HG03520 (cell line): ENCODE data around the gene ZNF804A.

Source experiments
- ATAC-seq: cut with Tn5 transposase; IDR thresholded peaks from one replicate; pipeline ENCODE4 v1.9.1; 2021; ENCODE audit warnings: mild to moderate bottlenecking, moderate library complexity; ENCODE audit not compliant: unreplicated experiment

The ZNF804A gene

DNA sequence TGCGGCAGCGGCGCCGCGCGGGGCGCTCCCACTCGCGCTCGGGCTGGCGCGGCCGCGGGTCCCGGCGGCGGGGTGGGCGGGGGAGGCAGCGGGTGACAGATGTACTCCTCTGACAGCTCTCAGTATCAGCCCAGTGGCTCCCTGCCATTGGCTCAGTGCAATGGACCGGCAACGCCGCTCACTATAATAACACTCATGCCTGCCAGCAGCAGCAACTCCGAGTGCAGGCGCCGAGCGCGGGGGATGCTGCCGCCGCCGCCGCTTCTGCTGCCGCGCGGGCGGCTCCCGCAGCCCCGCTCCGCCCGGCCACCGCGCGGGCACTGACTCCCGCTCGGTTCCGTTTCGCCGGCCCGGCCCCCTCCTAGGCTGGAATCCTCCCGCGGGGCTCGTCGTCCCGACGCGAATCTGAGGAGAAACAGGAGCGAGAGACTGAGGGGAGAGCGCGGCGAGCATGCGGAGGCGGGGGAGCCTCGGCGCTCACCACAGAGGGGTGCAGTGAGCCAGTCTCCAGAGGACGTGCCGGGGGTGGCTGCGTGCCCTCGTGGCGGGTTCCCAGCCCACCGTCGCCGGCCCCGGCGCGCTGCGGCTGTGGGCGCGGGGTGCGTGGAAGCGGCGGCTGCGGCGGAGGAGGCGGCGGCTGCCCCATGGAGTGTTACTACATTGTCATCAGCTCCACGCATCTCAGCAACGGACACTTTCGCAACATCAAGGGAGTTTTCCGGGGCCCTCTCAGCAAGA, at the start of gene ZNF804A:
TSS of gene ZNF804A (plus strand) at position 214 of the 738 bp plus-strand sequence. CDS start at position 645, 431 bp downstream.
- ATAC-seq = peak; percentile 87

DNA sequence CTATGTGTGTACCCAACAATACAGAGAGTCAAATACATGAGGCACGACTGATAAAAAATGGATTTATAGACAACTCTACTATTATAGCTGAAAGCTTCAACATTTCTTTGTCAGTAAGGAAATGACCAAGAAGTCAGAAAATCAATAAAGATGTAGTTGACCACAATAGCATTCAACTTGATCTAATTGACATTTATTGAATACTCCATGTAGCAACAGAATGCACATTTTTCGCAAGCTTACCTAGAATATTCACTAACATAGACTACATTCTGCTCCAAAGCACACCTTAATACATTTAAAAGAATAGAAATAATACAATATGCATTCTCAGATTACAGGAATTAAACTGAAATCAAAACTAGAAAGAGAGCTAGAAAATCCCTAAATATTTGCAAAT, 49.2 kb upstream of the ZNF804A start:
- ATAC-seq = no peak

- no peak for ATAC-seq
These were observed 46.7 kb upstream of the ZNF804A start for GRCh38 chr2:184551626-184552025.

DNA sequence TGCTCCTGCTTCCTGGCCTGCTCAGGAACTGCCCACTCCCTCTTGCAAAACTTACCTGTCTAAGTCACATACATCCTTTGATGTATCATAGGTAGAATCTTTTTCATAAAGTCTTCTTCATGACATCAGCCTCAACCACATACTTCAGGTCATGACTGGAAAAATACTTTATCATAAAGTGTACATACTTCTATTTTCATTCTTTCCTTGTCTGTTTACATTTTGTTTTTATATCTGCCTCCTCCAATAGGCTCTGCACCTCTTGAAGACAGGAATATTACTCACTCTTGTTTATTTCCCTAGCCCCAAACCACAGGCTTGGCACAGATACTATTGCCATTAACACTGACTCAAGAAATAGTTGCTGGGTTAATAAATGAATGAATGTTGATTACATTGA, 43.6 kb upstream of the ZNF804A start:
- no peak for ATAC-seq

DNA sequence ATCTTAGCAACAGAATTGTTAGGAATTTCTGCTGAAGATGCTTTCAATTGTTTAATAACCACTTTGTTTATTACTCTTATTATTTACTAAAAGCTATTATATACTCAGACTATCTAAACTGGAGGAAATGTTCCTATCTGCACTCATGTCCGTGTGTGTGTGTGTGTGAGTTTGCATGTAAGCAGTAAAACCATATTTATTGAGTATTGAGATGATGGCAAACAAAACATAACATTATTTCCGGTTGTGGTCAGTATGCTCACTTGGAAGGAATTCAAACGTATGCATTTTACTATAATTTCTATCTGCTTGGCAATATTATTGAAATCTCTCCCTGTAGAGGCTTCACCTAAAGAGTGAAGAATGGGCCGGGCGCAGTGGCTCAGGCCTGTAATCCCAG, 43.0 kb upstream of the ZNF804A start:
- ATAC-seq = no peak

GRCh38 chr2:184556639-184557038, 41.7 kb upstream of the ZNF804A start:
- no peak for ATAC-seq

DNA sequence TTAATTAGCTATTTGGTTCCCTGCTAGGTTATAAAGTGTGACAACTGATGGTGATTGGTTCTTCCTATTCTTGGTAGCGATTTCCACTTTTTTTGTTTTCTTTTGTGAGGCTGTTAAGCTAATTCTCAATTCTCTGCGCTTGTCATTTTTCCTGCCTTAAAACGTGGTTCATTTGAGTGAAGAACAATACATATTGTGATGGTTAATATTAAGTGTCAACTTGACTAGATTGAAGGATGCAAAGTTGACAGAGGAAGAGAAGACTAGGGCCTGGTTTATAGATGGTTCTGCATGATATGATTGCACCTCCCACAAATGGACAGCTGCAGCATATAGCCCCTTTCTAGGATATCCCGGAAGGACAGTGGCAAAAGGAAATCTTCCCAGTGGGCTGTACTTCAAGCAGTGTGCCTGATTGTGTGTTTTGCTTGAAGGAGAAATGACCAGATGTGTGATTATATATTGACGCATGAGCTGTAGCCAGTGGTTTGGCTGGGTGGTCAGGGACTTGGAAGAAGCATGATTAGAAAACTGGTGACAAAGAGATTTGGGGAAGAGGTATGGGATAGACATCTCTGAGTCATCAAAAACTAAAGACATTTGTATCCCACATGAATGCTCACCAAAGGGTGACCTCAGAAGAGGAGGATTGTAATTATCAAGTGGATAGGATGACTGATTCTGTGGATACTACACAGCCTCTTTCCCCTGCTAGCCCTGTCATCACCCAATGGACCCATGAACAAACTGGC, 39.4 kb upstream of the ZNF804A start:
- no peak for ATAC-seq

GRCh38 chr2:184560603-184561002, 37.7 kb upstream of the ZNF804A start:
- no peak for ATAC-seq

DNA sequence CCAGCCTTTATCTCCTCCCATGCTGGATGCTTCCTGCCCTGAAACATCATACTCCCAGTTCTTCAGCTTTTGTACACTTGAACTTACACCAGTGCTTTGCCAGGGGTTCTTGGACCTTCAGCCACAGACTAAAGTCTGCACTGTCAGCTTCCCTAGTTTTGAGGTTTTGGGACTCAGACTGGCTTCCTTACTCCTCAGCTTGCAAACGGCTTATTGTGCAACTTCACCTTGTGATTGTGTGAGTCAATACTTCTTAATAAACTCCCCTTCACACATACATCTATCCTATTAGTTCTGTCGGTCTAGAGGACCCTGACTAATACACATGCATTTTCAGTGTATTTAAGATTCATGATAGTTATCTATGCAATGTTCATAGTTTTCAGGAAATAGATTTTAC, 35.8 kb upstream of the ZNF804A start:
- ATAC-seq = no peak

- no peak for ATAC-seq
These were observed 34.2 kb upstream of the ZNF804A start for GRCh38 chr2:184564092-184564491.

DNA sequence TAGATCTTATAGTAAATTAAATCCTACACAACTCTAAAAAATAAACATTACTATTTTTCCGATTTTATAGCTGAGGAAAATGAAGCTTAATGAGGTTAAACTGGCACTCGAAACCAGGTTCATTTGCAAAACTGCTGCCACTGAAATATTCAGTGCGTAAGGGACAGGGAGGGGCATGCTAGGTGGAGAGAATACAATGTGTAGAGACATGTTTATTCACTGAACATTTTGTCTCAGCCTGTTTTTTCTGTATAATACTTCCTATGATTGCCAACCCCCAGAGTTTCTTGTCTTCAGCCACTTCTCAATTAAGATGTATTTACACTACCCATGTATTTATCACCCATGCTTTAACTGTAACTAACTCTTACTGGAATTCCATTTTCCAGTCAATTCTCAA, 31.6 kb upstream of the ZNF804A start:
- no peak for ATAC-seq

DNA sequence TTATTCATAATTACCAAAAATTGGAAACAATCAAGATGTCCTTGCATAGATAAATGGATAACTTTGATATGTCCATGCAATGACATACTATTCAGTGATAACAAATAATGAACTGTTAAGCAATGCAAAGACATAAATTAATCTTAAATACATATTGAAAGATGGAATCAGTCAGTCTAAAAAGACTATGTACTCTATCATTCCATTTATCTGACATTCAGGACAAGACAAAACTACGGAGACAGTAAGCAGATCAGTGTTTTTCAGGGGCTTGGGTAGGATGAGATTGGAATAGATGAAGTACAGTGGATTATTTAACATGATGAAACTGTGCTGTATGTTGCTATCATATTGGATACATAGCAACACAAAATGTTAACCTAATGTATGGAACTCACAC, 21.3 kb upstream of the ZNF804A start:
- ATAC-seq = no peak

- ATAC-seq = no peak
These were observed 20.6 kb upstream of the ZNF804A start for GRCh38 chr2:184577743-184578142.

DNA sequence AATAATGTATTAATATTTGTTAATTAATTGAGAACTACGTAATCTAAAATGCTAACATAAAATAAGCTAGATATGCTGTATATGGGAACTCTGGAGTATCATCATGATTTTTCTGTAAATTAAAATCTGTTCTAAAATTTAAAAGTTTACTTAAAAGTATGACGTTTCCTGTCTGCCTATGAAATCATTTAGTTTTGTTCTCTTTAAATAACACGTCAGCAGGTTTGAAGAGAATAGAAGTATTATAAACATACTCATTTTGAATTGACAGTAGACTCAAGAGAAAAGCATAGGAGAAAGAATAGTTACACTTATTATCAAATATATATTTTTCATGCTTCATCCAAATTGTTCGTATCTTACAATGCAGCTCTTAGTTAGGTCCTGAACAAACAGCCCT, 19.1 kb upstream of the ZNF804A start:
- ATAC-seq = no peak

DNA sequence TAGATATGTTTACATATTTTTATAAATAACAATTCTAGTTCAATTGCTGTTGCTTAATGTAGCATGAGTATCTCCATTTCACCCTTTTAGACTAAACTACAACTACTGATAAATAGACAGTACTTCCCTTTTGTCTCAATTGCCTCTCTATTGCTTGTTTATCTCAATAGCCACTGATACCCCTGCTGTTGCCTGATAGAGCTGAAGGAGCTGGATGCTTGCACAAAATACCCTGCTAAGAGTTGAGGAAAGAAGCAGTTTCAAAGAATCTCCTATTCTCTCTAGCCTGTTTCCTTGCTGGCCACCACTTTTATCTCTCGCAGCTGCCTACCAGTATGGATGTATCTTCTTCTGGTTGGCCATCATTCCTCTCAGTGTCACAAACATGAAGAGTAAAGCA, 16.9 kb upstream of the ZNF804A start:
- no peak for ATAC-seq

DNA sequence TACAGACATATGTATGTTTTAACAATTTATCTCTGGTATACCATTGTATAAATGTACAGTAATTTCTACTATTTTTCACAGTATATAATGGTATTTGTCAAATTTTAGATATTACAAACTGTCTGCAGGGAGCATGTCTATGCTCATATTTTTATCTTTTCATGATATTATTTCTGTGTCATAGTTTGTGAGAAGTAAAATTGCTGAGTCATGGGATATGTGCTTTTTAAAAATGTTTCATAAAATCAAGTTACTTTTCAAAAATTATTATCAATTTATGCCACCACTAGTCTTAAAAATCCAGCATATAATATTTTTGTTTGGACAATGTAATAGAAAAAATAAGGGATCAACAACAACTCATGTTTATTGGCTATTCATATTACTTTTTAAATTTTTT, 9.1 kb upstream of the ZNF804A start:
- no peak for ATAC-seq

- ATAC-seq = no peak
These were observed 1.4 kb upstream of the ZNF804A start for GRCh38 chr2:184596819-184597411.

DNA sequence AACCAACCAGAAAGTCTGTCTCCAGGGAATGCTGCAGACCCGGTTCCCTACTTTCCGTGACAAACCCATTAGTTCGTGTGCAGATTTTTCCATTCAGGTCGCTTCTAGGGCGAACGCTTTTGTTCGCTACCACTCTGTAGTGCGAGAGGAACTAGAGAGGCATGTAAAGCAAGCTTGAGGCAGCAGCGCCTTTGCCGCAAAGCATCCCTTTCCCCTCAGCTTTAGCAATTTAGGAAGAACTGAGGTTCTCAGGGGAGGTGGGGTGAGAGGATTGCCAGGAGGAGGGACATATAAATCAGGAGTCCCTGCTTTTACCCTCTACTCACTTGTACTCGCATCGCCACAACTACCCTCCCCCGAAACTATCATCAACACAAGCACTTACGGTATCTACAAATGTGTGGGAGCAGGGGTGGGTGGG, 748 bp upstream of the ZNF804A start:
- peak; percentile 21 for ATAC-seq

- ATAC-seq = peak; percentile 1
These were observed 370 bp upstream of the ZNF804A start for GRCh38 chr2:184598002-184598315.

DNA sequence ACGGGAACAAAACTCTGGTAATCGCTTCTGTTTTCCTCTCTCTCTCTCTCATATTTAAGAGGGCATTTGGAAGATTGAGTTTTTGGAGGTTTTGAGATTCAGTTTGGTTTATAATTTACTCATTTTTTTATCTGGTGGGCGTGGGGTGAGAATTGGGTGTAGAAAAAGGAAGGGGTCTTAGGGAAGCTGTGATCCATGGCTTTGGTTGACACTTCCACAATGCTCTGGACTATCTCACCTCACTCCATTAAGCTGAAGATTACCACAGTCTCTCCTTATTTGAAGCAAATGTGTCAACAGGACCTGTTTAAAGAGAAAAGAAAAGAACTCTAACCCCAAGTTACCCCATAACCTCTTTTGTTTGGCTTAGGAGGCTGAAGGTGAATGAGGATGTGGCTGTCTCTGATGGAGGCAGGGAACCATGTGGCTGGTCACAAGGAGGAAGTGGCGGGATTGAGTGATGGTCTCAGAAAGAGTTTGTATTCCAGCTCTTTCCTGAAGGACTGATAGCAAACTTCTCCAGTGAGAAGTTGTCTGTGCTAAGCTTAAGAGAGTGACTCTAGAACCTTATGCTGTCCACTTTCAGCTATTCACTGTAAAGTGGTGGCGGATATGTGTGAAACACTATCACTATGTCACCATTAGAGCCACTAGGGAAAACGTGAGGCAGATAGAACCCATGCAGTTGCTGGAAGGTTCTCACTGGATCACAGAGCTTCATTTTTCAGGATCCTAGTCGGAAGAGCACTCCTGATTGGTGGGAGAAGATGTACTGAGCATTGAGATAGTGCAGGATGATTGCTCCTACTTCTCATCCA, 934 bp downstream of the ZNF804A start:
- no peak for ATAC-seq

GRCh38 chr2:184599872-184600222, 1.5 kb downstream of the ZNF804A start:
- ATAC-seq = no peak
